ENCODE results near the gene NDC1. TPM values are rescaled to one million over a fixed set of nuclear protein-coding genes. Genes with fewer than 3 reads are reported as not detected.

Gene NDC1
- total and polyA plus RNA-seq, 2 of the 4 experiments (the other 2 are of a cell fraction) = 11.8 to 33.9 TPM

DNA sequence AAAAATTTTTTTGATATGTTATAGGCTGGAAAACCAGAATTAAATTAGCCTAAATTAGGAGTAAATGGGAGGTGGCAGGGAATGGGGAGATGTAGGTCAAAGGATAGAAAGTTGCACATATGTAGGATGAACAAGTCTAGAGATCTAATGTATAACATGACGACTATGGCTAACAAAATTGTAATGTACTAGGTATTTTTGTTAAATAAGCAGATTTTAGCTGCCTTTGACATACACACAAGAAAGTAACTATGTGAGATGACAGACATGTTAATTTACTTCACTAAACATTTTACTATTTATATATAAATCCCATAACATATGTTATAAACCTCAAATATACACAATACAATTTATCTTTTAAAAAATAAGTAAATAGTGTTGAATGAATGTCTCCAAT is 68.9 kb downstream of the NDC1 start:
- peaks cover 2% of the 10 kb centered on the region; the same call in 1 of the 2 replicates for H3K36me3 ChIP-seq (ENCODE audit: control insufficient read depth, insufficient read depth, low read length)
- H3K9me3 ChIP-seq (ENCODE audit: control insufficient read depth, insufficient read depth, low read length) = no peaks in the 10 kb centered on the region
- H3K4ac ChIP-seq (ENCODE audit: low read depth, low read length) = no peak overlapping the region
- in situ Hi-C loops (cut with MboI; ENCODE audit: low sequenced_read_pairs) = no loop called here
- H2BK120ac ChIP-seq (ENCODE audit: low read depth, low read length) = no peak overlapping the region
- H3K23ac ChIP-seq (ENCODE audit: low read depth, low read length) = no peak overlapping the region
- intact Hi-C loops (cut with micrococcal nuclease) = no loop called here
- no peak overlapping the region for H2BK15ac ChIP-seq (ENCODE audit: low read depth, low read length)
- POLR2A ChIA-PET (ENCODE audit: unreplicated experiment) = no interaction called here
- H3K18ac ChIP-seq (ENCODE audit: low read depth, low read length) = no peak overlapping the region
- H3K56ac ChIP-seq (ENCODE audit: extremely low read depth, insufficient read depth, low read length) = no peak overlapping the region
- H2BK20ac ChIP-seq (ENCODE audit: low read depth, low read length) = no peak overlapping the region
- H2AK5ac ChIP-seq (ENCODE audit: low read depth, low read length) = no peak overlapping the region
- no peak for TF ChIP-seq MAFK (IDR thresholded peaks at IDR 0.05; ENCODE audit: low read depth, low read length)
- TF ChIP-seq, protein P1, sequence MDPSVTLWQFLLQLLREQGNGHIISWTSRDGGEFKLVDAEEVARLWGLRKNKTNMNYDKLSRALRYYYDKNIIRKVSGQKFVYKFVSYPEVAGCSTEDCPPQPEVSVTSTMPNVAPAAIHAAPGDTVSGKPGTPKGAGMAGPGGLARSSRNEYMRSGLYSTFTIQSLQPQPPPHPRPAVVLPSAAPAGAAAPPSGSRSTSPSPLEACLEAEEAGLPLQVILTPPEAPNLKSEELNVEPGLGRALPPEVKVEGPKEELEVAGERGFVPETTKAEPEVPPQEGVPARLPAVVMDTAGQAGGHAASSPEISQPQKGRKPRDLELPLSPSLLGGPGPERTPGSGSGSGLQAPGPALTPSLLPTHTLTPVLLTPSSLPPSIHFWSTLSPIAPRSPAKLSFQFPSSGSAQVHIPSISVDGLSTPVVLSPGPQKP (IDR thresholded peaks at IDR 0.05; ENCODE audit: borderline replicate concordance, low read depth, low read length) = no peak
- TF ChIP-seq, protein P2, sequence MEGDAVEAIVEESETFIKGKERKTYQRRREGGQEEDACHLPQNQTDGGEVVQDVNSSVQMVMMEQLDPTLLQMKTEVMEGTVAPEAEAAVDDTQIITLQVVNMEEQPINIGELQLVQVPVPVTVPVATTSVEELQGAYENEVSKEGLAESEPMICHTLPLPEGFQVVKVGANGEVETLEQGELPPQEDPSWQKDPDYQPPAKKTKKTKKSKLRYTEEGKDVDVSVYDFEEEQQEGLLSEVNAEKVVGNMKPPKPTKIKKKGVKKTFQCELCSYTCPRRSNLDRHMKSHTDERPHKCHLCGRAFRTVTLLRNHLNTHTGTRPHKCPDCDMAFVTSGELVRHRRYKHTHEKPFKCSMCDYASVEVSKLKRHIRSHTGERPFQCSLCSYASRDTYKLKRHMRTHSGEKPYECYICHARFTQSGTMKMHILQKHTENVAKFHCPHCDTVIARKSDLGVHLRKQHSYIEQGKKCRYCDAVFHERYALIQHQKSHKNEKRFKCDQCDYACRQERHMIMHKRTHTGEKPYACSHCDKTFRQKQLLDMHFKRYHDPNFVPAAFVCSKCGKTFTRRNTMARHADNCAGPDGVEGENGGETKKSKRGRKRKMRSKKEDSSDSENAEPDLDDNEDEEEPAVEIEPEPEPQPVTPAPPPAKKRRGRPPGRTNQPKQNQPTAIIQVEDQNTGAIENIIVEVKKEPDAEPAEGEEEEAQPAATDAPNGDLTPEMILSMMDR (conservative IDR thresholded peaks at IDR 0.05; ENCODE audit: low read depth, low read length) = no peak
- no peak for TF ChIP-seq SMC3 (IDR thresholded peaks at IDR 0.05; ENCODE audit: low read depth, low read length)
- no peak for TF ChIP-seq CHD1 (IDR thresholded peaks at IDR 0.05; ENCODE audit: low read depth, low read length)
- TF ChIP-seq RCOR1 (IDR thresholded peaks at IDR 0.05; ENCODE audit: insufficient replicate concordance, low read length) = no peak
- TF ChIP-seq FOS (IDR thresholded peaks at IDR 0.05; ENCODE audit: low read depth, low read length) = no peak
- TF ChIP-seq, protein P3, sequence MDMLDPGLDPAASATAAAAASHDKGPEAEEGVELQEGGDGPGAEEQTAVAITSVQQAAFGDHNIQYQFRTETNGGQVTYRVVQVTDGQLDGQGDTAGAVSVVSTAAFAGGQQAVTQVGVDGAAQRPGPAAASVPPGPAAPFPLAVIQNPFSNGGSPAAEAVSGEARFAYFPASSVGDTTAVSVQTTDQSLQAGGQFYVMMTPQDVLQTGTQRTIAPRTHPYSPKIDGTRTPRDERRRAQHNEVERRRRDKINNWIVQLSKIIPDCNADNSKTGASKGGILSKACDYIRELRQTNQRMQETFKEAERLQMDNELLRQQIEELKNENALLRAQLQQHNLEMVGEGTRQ (IDR thresholded peaks at IDR 0.05; ENCODE audit: low read depth, low read length) = no peak
- no peak for TF ChIP-seq CEBPB (IDR thresholded peaks at IDR 0.05; ENCODE audit: low read depth, low read length)
- TF ChIP-seq RFX5 (IDR thresholded peaks at IDR 0.05; ENCODE audit: low read depth, low read length) = no peak
- TF ChIP-seq BHLHE40 (IDR thresholded peaks at IDR 0.05; ENCODE audit: low read depth, low read length) = no peak
- no peak for TF ChIP-seq RAD21 (IDR thresholded peaks at IDR 0.05; ENCODE audit: low read length)
- TF ChIP-seq MXI1 (IDR thresholded peaks at IDR 0.05; ENCODE audit: borderline replicate concordance, low read depth, low read length) = no peak
- TF ChIP-seq NFE2L2 (IDR thresholded peaks at IDR 0.05; ENCODE audit: low read depth, low read length) = no peak
- TF ChIP-seq POLR2A (IDR thresholded peaks at IDR 0.05; ENCODE audit: low read depth, low read length) = no peak
- no peak for TF ChIP-seq MAZ (IDR thresholded peaks at IDR 0.05; ENCODE audit: borderline replicate concordance, low read depth, low read length)
- no peak overlapping the region for H3K4me3 ChIP-seq (ENCODE audit: insufficient read depth, low read depth, low read length)
- no TSS peak for BruUV-seq (replicated peaks)
- H3K4me1 ChIP-seq (ENCODE audit: control insufficient read depth, insufficient read depth, low read length) = peaks cover 12% of the 10 kb centered on the region
- no peak overlapping the region for H4K8ac ChIP-seq (ENCODE audit: low read depth in 2 of 2, low read length in 2 of 2)
- CTCF ChIA-PET = interaction anchor here (0.8 kb wide), 1 partner anchor 283 kb away, joined by 3 read pairs; no protein-coding TSS in a partner anchor
- H4K5ac ChIP-seq (ENCODE audit: low read depth, low read length) = no peak overlapping the region
- H3K14ac ChIP-seq (replicated peaks; ENCODE audit: low read depth, low read length) = no peak overlapping the region
- no peaks in the 10 kb centered on the region; the same call in 1 of the 2 replicates for H3K9me1 ChIP-seq (ENCODE audit: insufficient read depth, low read length)
- H3K4me2 ChIP-seq (ENCODE audit: low read depth, low read length) = no peak overlapping the region
- H4K91ac ChIP-seq (ENCODE audit: insufficient read depth, low read depth, low read length) = no peak overlapping the region
- no peaks in the 10 kb centered on the region for H3K27me3 ChIP-seq (ENCODE audit: control insufficient read depth, insufficient read depth, low read length)
- dilution Hi-C loops (cut with HindIII; ENCODE audit: low sequenced_read_pairs, unreplicated experiment) = no loop called here
- 100% methylated on average over 1 of the region's 1 CpG; no CpG with 5 or more reads in 1 of the 2 experiments for WGBS, 2 experiments (ENCODE audit: extremely low coverage in 2 of 2, insufficient read length in 1 of 2)
- H3K27ac ChIP-seq (ENCODE audit: insufficient read depth, low read length) = no peak overlapping the region
- DNase-seq (no peak), ATAC-seq (ENCODE audit: low read depth) (no peak)
- H2BK5ac ChIP-seq (ENCODE audit: low read depth, low read length, poor library complexity, severe bottlenecking) = no peak overlapping the region
- no peaks in the 10 kb centered on the region for H4K20me1 ChIP-seq (ENCODE audit: insufficient read depth, low read length)
- no peak overlapping the region for H3K9ac ChIP-seq (ENCODE audit: low read depth, low read length)
- peaks cover 0 to 19% of the 10 kb centered on the region in 2 experiments; a peak in 2 of 4 replicates for H3K79me1 ChIP-seq (ENCODE audit: low read depth in 1 of 2, low read length in 2 of 2)
- no peak overlapping the region for H2AFZ ChIP-seq (replicated peaks; ENCODE audit: low read length, poor library complexity)
- no peak overlapping the region for H2AK9ac ChIP-seq (replicated peaks; ENCODE audit: low read depth, low read length, poor library complexity)

Measured in IMR-90 (cell line).